GM13976 (cell line): ENCODE measurements around the gene ARHGAP31.

Source experiments
- DNase-seq: peaks from one replicate; pipeline ENCODE4 v3.0.0; 2012; ENCODE audit warnings: low spot score
- CTCF ChIP-seq: IDR thresholded peaks from 2 replicates; pipeline ENCODE4 v1.5.1; 2012; ENCODE audit warnings: borderline replicate concordance, mild to moderate bottlenecking; ENCODE audit not compliant: insufficient read depth; ENCODE audit errors: extremely low read depth, missing control alignments, control extremely low read depth
- in situ Hi-C: fragments of 300-500 bp; cut with MboI; formaldehyde crosslinking; loops from one replicate; pipeline ENCODE4 v1.12.0; 2022; ENCODE audit warnings: low sequenced_read_pairs, mixed read lengths, inconsistent platforms; ENCODE audit not compliant: unreplicated experiment

Gene ARHGAP31

GRCh38 chr3:119408243-119408950 lies 114.2 kb downstream of the ARHGAP31 start:
- no peak for DNase-seq
- no peak for TF ChIP-seq CTCF
- in situ Hi-C loops, result no loop called here

- no peak for DNase-seq
- in situ Hi-C loops, result no loop called here
- TF ChIP-seq CTCF, result no peak
These were observed 115.7 kb downstream of the ARHGAP31 start for GRCh38 chr3:119409844-119410243.

GRCh38 chr3:119413603-119414280 lies 119.6 kb downstream of the ARHGAP31 start:
- in situ Hi-C loops, result no loop called here
- TF ChIP-seq CTCF, result no peak
- DNase-seq, result no peak

GRCh38 chr3:119416873-119417272 lies 122.7 kb downstream of the ARHGAP31 start:
- no peak for DNase-seq
- no peak for TF ChIP-seq CTCF
- in situ Hi-C loops, result no loop called here

DNA sequence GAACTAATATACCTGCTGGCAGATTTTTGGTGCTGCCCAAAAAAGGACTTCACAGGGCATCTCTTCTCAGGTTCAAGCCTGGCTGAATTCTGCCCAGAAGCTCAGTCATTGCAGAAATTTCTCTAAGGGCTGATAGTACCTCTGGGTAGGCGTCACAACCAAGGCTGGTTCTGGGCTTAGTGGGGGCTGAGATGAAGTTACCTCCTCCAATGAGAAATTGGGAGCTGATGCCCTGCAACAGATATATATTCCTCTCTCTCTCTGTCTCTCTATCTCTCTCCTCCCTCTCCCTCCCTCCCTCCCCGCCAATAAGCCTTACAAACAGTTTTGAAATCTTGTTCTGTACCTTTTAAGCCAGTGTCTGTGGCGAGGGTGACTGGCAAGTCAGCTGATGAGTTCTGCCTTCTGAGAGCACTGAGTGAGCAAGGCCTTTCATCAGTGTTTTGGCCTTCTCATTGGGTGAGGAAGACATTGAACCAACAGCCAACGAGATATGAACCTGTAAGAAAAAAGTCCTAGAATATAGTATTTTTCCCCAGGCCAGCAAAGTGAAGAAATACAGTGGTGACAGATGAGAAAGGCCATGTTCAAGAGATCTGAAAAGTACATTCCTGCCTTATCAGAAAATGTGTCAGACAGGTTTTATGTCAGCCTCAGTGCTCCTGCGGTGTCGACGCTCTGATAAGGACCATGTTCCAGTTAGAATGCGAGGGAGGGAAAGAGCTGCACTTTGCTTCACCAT lies 123.8 kb downstream of the ARHGAP31 start:
- in situ Hi-C loops, result no loop called here
- TF ChIP-seq CTCF, result no peak
- no peak for DNase-seq

DNA sequence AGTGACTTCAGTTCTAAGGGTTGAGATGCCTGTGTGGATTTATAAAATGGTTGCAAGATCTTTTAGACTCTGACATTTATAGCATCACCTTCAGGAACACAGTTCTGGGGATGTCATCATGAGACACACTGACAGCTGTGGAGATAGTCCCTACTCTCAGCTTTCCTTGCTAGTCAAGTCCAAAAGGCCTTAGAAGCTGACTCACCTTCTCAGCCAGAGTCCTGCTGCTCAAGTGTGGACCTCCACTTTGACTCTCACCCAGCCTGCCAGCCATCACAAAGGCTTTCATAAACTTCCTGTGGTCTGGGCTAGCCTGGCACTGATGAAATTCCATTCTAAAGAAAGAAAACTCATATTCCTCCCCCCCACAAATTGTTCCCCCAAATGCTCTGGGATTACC lies 124.5 kb downstream of the ARHGAP31 start:
- no peak for DNase-seq
- in situ Hi-C loops, result no loop called here
- no peak for TF ChIP-seq CTCF
